ENCODE results near the gene SIRPB1.
A peak's percentile ranks its signal among the peaks of the same experiment; 100 is the strongest.

The SIRPB1 gene

DNA sequence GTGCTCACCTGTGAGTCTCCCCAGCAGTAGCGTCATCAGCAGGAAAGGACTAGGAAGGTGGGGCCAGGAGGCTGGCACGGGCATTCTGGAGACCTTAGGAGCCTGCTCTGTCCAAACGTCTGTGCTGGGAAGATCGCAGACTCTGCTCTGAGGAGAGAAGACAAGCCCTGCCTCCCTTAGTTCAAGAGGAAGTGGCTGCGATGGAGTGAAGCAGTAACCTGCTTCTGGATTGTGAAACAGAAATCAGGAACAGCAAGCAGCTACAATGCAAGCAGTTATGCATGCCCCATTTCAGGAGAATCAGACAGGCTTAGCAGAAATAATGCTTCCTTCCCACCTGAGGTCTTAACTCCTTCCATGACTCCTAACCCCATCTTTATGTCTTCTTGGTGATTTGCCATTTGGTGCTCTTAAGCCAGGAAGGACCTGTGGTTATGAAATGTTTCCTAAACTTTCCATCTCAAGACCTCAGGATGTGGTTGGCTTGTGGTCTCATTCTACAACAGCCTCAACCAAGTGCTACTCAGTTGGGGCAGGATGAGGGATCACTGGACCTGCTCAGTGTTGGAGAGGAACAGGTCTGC, at the start of gene SIRPB1:
Gene SIRPB1, minus strand, starts transcription at position 149 of the 584 bp plus-strand sequence. Its CDS starts 65 bp downstream, at position 84.
- no peak within 1 kb of the TSS for H3K4me3 ChIP-seq (replicated peaks in 1 of 2; ENCODE audit: low read depth in 2 of 2, low read length in 2 of 2)
- DNase-seq (ENCODE audit: low read depth in 2 of 2): no peak
- TF ChIP-seq CTCF (IDR thresholded peaks at IDR 0.05; ENCODE audit: low read depth, low read length): no peak

- DNase-seq (ENCODE audit: low read depth in 2 of 2): no peak
- H3K4me3 ChIP-seq (replicated peaks in 1 of 2; ENCODE audit: low read depth in 2 of 2, low read length in 2 of 2): no peak overlapping the region
- no peak for TF ChIP-seq CTCF (IDR thresholded peaks at IDR 0.05; ENCODE audit: low read depth, low read length)
Measured at GRCh38 chr20:1669304-1669703, 49.5 kb upstream of the SIRPB1 start.

- H3K4me3 ChIP-seq (replicated peaks in 1 of 2; ENCODE audit: low read depth in 2 of 2, low read length in 2 of 2): no peak overlapping the region
- no peak for TF ChIP-seq CTCF (IDR thresholded peaks at IDR 0.05; ENCODE audit: low read depth, low read length)
- DNase-seq (ENCODE audit: low read depth in 2 of 2): no peak
Measured at GRCh38 chr20:1667502-1668085, 47.8 kb upstream of the SIRPB1 start.

- no peak overlapping the region for H3K4me3 ChIP-seq (replicated peaks in 1 of 2; ENCODE audit: low read depth in 2 of 2, low read length in 2 of 2)
- DNase-seq (ENCODE audit: low read depth in 2 of 2): no peak
- TF ChIP-seq CTCF (IDR thresholded peaks at IDR 0.05; ENCODE audit: low read depth, low read length): no peak
Measured at GRCh38 chr20:1666802-1667201, 47.0 kb upstream of the SIRPB1 start.

GRCh38 chr20:1665345-1665744, 45.5 kb upstream of the SIRPB1 start:
- no peak for DNase-seq (ENCODE audit: low read depth in 2 of 2)
- no peak overlapping the region for H3K4me3 ChIP-seq (replicated peaks in 1 of 2; ENCODE audit: low read depth in 2 of 2, low read length in 2 of 2)
- no peak for TF ChIP-seq CTCF (IDR thresholded peaks at IDR 0.05; ENCODE audit: low read depth, low read length)

- DNase-seq (ENCODE audit: low read depth in 2 of 2): no peak
- no peak for TF ChIP-seq CTCF (IDR thresholded peaks at IDR 0.05; ENCODE audit: low read depth, low read length)
- no peak overlapping the region for H3K4me3 ChIP-seq (replicated peaks in 1 of 2; ENCODE audit: low read depth in 2 of 2, low read length in 2 of 2)
Measured at GRCh38 chr20:1664911-1665310, 45.1 kb upstream of the SIRPB1 start.

GRCh38 chr20:1663917-1664316, 44.1 kb upstream of the SIRPB1 start:
- DNase-seq (ENCODE audit: low read depth in 2 of 2): peak in 1 of 2 donors; percentile 2
- TF ChIP-seq CTCF (IDR thresholded peaks at IDR 0.05; ENCODE audit: low read depth, low read length): no peak
- no peak overlapping the region for H3K4me3 ChIP-seq (replicated peaks in 1 of 2; ENCODE audit: low read depth in 2 of 2, low read length in 2 of 2)
